Uterus (tissue), 2 donors: ENCODE results near the gene UBE2E1.

Source experiments
- POLR2A ChIP-seq, 2 donors: fragments of 450-650 bp; IDR thresholded peaks; one replicate each; pipeline ENCODE4 v1.6.1; 2016; ENCODE audit warnings: antibody characterized with exemption in 2 of 2, mild to moderate bottlenecking in 1 of 2, moderate library complexity in 1 of 2
- TF ChIP-seq, protein P1 (sequence below), 4 experiments: fragments of 200-600 bp in 2 of 4; fragments of 450-650 bp in 2 of 4; sonication (generic) in 2 of 4; IDR thresholded peaks; one replicate each; pipeline ENCODE4 v1.5.1; 2016 to 2019; ENCODE audit warnings: antibody characterized with exemption in 4 of 4, mild to moderate bottlenecking in 2 of 4, moderate library complexity in 1 of 4

DNA sequence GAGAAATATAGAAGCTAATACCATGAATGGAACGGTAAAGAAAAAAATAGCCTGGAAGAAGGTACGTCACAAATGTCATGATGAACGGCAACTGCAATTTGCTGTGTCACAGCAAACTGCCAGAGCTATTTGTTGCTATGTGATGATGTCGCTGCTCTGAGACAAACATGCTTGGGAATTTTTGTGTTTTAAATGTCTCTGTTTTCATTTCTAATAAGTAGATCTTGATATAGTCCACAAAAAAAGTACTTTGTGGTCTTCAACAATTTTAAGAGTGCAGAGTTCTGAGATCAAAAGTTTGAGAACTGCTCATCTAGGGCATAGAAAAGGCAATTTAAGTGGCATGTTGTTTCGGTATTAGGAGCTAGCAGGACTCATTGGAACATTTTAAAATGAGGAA lies 135.0 kb downstream of the UBE2E1 start:
- TF ChIP-seq, protein P1, sequence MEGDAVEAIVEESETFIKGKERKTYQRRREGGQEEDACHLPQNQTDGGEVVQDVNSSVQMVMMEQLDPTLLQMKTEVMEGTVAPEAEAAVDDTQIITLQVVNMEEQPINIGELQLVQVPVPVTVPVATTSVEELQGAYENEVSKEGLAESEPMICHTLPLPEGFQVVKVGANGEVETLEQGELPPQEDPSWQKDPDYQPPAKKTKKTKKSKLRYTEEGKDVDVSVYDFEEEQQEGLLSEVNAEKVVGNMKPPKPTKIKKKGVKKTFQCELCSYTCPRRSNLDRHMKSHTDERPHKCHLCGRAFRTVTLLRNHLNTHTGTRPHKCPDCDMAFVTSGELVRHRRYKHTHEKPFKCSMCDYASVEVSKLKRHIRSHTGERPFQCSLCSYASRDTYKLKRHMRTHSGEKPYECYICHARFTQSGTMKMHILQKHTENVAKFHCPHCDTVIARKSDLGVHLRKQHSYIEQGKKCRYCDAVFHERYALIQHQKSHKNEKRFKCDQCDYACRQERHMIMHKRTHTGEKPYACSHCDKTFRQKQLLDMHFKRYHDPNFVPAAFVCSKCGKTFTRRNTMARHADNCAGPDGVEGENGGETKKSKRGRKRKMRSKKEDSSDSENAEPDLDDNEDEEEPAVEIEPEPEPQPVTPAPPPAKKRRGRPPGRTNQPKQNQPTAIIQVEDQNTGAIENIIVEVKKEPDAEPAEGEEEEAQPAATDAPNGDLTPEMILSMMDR (IDR thresholded peaks at IDR 0.05) = no peak
- no peak for TF ChIP-seq POLR2A (IDR thresholded peaks at IDR 0.05)
